DMS 273 (cell line): ENCODE measurements around the gene ZNF154.
"Not testable (repeated sequence)": the region's sequence is repeated elsewhere in the genome, so short reads cannot be mapped to it uniquely, and the experiment has no call there.

Experiments used
- DNase-seq: peaks from one replicate; lab custom pipeline; 2025; ENCODE audit not compliant: unreplicated experiment; lab: John Stamatoyannopoulos, UW

The ZNF154 gene

DNA sequence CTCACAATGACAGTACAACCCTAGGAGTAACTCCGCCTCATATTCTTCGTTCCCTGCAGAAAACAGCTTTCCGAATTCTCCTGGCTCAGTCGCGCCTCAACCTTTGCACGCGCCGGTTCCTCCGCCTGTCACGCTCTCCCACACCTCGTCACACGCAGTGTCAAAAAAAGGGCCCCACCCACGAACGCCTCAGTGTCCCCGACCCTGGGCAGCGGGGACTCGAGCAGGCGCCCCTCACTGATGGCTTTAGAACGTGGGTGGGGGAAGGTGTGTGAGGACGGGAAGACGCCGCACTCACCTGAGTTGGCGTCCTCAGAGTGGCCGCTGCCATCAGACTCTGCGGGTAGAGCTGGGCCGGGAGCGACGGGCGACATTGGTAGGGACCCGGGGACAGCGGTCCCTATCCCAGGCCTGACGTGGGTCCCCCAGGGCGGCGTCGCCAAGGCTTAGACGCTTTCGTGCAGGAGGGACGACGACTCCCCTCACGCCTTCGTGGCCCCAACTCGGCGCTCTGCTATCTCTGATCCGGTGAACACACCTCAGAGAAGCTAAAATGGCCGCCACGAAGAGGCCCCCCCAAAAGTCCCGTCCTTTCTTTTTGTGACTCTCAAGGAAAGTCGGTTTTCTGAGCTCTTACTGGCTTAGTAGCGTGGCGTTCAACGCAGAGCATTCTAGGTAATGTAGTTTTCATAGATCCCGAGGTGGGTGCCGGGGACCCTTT, at the start of gene ZNF154:
TSS of gene ZNF154 (minus strand) at position 564 of the 721 bp plus-strand sequence. CDS start at position 331, 233 bp downstream.
- no peak for DNase-seq

DNA sequence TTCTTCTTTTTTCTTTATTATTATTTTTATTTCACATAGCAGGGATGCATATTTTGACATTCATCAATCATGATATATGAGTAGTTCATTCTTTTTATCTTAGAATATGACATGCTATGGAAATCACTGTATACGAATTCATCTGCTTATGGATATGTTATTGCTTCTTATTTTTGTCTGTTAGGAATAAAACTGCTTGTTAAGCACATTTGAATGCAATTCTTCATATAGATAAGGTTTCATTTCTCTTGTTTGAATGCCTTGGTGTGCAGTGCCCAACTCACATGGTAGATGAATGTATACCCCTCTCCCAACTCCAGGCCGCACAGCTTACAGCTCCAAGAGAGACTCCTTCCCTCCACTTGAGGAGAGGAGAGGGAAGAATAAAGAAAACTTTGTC, 48.9 kb upstream of the ZNF154 start:
- no peak for DNase-seq

DNA sequence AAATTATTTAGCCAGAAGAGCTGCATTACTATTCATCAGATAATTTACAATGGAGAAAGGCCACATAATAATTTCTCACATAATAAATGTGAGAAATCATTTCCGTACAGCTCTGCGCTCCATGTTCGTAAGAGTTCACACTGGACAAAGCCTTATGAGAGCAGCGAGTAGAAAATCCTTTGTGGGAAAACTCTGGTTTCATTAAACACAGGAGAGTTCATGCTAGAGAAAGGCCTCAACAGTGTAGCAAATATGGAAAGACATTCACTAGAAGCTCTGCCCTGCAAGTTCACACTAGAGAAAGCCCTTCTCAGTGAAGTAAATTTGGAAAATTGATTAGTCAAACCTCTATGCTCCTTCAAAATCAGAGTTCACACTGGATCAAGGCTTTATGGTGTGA, 46.0 kb upstream of the ZNF154 start:
- no peak for DNase-seq

DNA sequence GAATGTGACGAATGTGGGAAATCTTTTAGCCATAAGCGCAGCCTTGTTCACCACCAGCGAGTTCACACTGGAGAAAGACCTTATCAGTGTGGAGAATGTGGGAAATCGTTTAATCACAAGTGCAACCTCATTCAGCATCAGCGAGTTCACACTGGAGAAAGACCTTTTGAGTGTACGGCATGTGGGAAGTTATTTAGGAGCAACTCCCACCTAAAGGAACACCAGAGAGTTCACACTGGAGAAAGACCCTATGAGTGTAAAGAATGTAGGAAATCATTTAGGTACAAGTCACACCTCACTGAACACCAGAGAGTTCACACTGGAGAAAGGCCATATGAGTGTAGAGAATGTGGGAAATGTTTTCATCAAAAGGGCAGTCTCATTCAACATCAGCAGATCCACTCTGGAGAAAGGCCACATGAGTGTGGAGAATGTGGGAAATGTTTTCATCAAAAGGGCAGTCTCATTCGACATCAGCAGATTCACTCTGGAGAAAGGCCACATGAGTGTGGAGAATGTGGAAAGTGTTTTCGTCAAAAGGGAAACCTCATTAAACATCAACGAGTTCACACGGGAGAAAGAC, 45.2 kb upstream of the ZNF154 start:
- DNase-seq: no peak

DNA sequence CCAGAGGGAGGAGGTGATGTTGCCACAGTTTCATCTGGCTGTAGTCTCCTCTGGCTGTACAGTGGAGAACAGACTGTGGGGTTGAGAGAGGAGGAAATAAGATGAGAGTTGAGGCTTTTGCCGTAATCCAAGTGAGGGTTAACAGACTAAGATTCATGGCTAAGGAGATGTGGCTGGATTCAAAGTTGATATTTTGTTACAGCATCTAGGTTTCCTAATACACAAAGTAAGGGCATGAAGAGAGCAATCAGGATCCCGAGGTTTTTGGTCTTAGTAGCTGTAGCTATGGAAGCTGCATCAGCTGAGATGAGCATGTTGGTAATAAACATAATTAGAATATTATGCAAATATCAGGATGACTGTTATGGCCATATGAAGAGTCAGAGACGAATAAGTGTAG, 39.0 kb upstream of the ZNF154 start:
- no peak for DNase-seq

DNA sequence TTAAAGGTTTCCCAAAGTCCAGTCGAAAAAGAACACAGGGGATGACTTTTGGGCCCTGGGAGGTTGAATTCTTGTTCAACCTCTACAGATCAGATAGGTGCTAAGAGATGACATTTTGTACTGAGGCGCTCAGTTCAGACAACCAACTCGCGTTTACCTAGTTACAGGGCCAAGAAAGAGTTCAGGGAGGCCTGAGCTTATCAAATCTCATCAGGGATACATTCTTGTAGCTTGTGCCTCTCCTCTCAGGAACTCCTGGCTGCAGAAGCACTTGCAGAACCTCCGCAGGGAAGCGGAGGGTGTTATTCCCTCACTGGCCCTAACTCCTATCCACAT, 38.4 kb upstream of the ZNF154 start:
- DNase-seq: no peak

DNA sequence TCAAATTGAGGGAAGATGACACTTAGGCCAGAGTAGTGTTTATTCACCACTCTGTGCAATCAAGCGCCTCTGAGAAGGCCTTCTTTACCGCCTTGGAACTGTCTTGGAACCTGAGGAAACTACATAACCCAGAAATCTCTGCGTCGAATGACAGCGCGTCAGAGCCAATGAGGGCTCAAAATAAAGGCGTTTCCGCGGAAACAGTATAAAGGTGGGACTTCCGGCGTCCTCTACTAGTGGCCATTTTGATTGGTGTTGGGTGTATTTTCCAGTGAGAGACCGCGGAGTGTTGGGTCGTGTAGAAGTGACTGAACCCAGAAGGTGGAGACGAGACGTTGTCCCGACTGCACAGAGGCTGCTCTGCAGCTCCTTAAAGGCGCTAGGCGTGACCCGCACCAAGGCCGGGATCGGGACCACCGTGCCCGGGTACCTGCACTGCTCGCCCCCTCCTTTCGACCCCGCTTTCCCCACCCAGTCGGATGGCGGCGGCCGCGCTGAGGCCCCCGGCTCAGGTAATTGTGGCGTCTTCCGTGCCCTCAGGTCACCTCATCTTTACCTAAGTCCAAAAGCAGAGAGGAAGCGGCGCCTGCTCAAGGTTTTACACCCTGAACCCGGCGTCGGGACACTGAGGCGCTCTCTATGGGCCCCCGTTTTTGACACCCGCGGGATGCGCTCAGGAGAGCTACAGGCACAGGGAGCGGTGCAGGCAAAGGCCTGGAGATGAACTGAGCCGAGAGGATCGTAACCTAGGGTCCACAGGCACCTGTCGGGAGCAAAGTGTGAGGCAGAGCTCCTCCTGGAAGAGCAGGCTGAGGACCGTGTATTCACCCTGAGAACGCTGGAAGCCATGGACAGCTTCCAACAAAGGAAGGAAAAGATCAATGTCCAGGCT, 37.8 kb upstream of the ZNF154 start, which contains the start of gene ZNF776:
TSS of gene ZNF776 (plus strand) at position 236 of the 892 bp plus-strand sequence. CDS start at position 480, 244 bp downstream.
- DNase-seq: peak; percentile 96

DNA sequence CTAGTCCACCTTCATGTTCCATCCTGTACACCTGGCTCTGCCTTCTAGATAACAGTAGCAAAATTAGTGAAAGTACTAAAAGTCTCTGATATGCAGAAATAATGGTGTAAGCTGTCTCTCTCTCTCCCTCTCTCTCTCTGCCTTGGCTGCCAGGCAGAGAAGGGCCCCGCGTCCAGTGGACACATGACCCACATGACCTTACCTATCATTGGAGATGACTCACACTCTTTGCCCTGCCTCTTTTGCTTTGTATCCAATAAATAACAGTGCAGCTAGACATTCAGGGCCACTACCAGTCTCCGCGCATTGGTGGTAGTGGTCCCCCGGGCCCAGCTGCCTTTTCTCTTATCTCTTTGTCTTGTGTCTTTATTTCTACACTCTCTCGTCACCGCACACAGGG, 29.8 kb upstream of the ZNF154 start:
- DNase-seq: not testable (repeated sequence)

DNA sequence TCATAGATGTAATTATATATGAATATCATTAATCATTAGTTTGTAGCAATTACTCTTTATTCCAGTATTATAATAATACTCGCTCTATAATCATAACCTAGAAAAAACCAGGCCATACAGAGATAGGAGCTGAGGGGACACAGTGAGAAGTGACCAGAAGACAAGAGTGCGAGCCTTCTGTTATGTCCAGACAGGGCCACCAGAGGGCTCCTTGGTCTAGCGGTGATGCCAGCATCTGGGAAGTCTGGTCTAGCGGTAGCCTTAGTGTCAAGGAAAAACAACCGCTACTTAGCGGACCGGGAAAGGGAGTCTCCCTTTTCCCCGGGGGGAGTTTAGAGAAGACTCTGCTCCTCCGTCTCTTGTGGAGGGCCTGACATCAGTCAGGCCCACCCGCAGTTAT, 29.3 kb upstream of the ZNF154 start:
- peak; percentile 46 for DNase-seq

DNA sequence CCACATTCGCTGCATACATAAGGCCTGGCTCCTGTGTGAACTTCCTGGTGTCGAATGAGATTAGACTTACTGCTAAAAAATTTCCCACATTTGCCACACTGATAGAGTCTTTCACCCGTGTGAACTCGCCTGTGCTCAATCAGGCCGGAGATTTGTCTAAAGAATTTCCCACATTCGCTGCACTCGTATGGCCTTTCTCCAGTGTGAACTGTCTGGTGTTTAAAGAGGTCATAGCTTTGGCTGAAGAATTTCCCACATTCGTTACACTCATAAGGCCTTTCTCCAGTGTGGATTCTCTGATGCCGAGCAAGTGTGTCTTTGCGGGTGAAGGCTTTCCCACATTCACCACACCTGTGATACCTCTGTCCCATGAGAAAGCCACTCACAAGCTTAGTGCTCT, 11.9 kb upstream of the ZNF154 start:
- DNase-seq: no peak

DNA sequence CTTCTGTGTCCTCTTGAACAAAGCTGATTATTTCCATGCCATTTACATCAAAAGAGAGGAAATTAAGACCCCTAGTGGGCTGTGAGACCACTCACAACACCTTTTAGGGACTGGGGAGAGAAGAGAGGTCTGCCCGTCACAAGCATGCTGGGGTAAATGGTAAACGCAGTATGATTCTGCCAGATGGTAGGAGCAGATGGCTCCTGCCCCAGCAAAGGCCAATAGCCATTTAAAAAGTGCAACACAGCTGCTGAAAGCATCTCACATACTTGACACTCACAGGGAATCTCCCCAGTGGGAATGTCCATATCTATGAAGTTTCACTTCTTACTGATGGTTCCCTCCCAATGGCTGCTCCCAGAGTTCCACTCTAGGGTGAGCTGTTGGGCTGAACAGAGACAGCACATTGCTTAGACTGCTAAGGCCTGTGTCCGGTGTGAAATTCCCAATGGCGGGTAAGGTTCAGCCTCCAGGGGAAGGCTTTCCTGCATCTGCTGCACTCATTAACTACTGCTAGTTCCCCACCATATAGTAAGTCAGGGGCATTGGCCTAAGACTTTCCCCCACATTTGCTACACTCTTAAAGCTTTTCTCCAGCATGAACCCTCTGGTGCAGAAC, 11.0 kb upstream of the ZNF154 start:
- peak; percentile 94 for DNase-seq

DNA sequence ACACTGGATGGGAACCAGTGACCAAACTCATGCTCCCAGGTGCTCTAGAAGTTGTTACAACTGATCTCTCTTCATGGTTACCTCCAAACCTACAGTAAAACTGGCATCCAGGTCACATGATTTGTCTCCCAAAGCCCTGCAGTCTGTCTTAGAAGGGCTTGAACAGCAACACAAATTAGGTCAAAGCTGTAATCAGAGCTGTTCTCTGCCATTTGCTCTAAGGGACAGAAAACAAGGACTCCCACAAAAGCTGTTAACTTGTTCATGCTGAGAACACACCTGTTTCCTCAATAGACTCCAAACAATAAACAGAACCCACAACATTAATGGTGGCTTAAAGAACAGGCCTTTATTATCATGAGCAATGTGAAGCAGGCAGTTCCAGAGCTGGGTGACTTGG, 10.4 kb upstream of the ZNF154 start:
- DNase-seq: peak; percentile 73

DNA sequence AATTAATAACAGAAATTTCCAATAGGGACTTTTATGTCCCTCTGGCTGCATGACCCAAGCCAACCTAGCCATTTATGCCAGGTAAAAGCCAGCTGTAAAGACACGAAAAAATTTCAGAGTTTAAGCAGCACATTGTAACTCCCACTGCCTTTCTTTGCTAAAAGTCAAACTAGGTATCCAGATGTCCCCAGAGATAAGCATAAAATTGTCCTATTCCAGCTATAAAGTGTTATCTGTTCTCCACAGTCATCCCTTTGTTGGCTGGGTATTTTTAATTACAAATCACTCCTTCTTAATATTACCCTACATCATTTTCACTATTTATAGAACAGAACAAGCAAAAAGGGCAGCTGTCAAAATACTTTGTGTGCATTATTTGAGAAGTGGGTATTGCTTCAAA, 3.2 kb upstream of the ZNF154 start:
- no peak for DNase-seq

DNA sequence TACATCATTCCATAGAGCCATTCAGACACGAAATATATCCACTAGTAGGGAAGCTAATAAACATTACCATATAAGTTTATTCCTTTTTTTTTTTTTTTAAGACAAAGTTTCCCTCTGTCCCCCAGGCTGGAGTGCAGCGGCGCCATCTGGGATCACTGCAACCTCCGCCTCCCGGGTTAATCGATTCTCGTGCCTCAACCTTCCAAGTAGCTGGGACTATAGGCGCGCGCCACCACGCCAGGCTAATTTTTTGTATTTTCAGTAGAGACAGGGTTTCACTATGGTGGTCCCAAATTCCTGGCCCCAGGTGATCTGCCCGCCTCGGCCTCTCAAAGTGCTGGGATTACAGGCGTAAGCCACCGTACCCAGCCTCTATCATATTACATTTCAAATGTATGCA, 612 bp upstream of the ZNF154 start:
- no peak for DNase-seq

DNA sequence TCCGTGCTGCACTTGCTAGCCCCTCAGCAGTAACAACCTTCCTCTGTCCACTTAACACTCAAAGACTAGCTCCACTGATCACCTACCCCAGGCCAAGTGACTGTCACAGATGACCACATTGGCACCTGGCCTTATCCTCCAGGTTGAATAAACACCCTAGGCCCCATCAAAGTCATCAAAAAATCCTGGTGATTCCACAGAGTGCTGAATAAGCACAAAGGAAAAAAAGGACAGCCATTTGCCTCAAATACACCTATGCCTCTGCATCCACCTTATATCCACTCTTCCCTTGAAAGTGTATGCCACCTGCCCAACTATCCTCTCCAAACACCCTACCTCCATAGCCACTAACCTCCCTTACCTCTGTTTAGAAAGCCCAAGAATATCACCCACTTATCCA, 2.7 kb downstream of the ZNF154 start:
- no peak for DNase-seq

DNA sequence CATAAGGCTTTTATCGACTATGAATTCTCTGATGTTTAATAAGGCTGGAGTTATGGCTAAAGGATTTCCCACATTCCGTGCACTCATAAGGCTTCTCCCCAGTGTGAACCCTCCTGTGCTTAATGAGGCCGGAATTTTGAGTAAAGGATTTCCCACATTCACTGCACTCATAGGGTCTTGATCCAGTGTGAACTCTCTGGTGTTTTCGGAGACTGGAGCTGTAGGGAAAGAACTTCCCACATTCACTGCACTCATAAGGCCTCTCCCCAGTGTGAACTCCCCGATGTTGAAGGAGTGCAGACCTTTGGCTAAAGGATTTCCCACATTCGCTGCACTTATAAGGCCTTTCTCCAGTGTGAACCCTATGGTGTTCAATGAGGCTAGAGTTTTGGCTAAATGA, 7.4 kb downstream of the ZNF154 start:
- no peak for DNase-seq

DNA sequence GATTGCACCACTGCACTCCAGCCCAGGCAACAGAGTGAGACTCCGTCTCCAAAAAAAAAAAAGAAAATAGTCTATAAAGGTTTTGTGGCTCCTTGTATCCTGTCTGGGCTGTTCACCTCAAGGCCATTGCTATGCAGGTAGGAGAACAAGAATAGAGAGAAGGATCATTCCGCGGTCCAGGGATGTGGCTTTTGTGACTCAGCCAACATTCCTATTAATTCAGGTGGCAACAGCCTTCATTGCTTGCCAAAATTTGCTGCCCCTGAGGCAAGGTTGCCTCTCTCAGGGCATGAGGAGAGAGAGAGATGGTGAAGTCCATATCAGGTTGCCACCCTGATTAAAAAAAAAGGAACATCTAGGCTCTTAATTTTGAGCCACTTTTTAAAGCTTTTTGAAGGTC, 19.3 kb downstream of the ZNF154 start:
- DNase-seq: no peak

DNA sequence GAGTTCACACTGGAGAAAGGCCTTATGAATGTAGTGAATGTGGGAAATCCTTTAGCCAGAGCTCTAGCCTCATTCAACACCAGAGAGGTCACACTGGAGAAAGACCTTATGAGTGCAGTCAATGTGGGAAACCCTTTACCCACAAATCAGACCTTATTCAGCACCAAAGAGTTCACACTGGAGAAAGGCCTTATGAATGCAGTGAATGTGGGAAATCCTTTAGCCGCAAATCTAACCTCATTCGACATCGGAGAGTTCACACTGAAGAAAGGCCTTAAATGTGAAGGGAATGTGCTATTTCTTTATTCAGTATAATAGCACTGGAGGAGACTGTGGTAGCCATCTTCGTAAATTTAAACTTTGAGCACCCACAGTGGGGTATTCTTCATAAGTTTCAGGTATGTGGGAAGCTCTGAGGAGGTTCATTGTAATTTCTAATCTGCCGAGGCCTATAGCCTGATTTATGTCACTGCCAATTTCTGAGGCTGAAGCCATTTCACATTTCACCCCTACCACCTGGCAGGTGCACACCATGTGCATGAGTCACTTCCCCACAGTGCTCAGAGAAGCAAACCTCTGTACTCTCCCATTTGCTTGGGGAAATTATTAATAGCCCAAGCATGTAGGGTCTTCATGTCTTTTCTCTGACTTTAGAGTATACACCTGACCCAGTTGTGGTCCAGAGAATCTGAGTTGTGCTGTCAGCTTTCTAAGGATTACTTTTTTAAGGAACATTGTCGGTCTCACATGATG, 20.8 kb downstream of the ZNF154 start:
- DNase-seq: no peak

DNA sequence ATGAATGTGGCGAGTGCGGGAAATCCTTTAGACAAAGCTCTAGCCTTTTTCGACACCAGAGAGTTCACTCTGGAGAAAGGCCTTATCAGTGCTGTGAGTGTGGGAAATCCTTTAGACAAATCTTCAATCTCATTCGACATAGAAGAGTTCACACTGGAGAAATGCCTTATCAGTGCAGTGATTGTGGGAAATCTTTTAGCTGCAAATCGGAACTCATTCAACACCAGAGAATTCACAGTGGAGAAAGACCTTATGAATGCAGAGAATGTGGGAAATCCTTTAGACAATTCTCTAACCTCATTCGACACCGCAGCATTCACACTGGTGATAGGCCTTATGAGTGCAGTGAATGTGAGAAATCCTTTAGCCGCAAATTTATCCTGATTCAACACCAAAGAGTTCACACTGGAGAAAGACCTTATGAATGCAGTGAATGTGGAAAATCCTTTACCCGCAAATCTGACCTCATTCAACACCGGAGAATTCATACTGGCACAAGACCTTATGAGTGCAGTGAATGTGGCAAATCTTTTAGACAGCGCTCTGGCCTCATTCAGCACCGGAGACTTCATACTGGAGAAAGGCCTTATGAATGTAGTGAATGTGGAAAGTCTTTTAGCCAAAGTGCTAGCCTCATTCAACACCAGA, 21.5 kb downstream of the ZNF154 start:
- no peak for DNase-seq

DNA sequence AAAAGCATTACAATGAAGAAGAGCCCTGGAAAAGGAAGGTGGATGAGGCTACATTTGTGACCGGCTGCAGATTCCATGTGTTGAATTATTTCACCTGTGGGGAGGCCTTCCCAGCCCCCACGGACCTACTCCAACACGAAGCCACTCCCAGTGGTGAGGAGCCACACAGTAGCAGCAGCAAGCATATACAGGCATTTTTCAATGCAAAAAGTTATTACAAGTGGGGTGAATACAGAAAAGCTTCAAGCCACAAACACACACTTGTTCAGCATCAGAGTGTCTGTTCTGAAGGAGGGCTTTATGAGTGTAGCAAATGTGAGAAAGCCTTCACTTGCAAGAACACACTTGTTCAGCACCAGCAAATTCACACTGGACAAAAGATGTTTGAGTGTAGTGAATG, 22.3 kb downstream of the ZNF154 start:
- no peak for DNase-seq
